AG09319 (cell line): ENCODE data around the gene MED23.

Source experiments
- DNase-seq: peaks from one replicate; pipeline ENCODE4 v3.0.0-alpha.2; 2010; ENCODE audit warnings: low read depth; ENCODE audit errors: extremely low read depth
- CTCF ChIP-seq: IDR thresholded peaks from 2 replicates; pipeline ENCODE4 v1.5.1; 2011; ENCODE audit warnings: low read depth, mild to moderate bottlenecking, inconsistent platforms, low read length, moderate library complexity

The MED23 gene

GRCh38 chr6:131597446-131597845, 30.6 kb downstream of the MED23 start:
- DNase-seq = no peak
- TF ChIP-seq CTCF = peak; percentile 20

- DNase-seq = no peak
- no peak for TF ChIP-seq CTCF
Observed at GRCh38 chr6:131594074-131594473, 34.0 kb downstream of the MED23 start.

GRCh38 chr6:131592935-131593334, 35.1 kb downstream of the MED23 start:
- DNase-seq = no peak
- TF ChIP-seq CTCF = no peak

- TF ChIP-seq CTCF = no peak
- DNase-seq = no peak
Observed at GRCh38 chr6:131588643-131589042, 39.4 kb downstream of the MED23 start.

- DNase-seq = no peak
- no peak for TF ChIP-seq CTCF
Observed at GRCh38 chr6:131587909-131588308, 40.1 kb downstream of the MED23 start.

GRCh38 chr6:131586543-131586942, 41.5 kb downstream of the MED23 start:
- DNase-seq = no peak
- no peak for TF ChIP-seq CTCF

- no peak for DNase-seq
- no peak for TF ChIP-seq CTCF
Observed at GRCh38 chr6:131581523-131581922, 46.5 kb downstream of the MED23 start.
